HCT116 (cell line): ENCODE results near the gene DPH6. TPM values are rescaled to one million over a fixed set of nuclear protein-coding genes. Genes with fewer than 3 reads are reported as not detected.

Source experiments
- ATAC-seq: fragments of 200-7000 bp; cut with Tn5 transposase; 2 replicates; pipeline ENCODE4 v1.9.1; 2020; ENCODE audit warnings: mild to moderate bottlenecking, moderate library complexity
- BruUV-seq: library from RNA; stranded (reverse); fragments of 400-500 nt; replicated peaks from 2 replicates; lab custom pipeline; 2021; lab: Mats Ljungman, UMichigan
- CTCF ChIA-PET: fragments of 300-600 bp; sonication (Branson Sonifier 250); formaldehyde crosslinking; loops from one replicate; lab custom pipeline; 2021; ENCODE audit warnings: antibody characterized with exemption; lab: Charles Lee
- POLR2A ChIA-PET: fragments of 300-600, 350-600 bp; sonication (Branson Sonifier 250); formaldehyde crosslinking; loops from one replicate; lab custom pipeline; 2021; ENCODE audit warnings: antibody characterized with exemption; lab: Charles Lee
- RAD21 ChIA-PET, 2 experiments: fragments of 300-600 bp; sonication (Branson Sonifier 250); formaldehyde crosslinking; loops; one replicate each; lab custom pipeline; 2023; ENCODE audit warnings: low total read pairs in 2 of 2; ENCODE audit not compliant: uncharacterized antibody in 2 of 2, unreplicated experiment in 2 of 2, low non-redundant PET in 1 of 2; lab: Charles Lee
- DNase-seq: peaks from one replicate; pipeline ENCODE4 v3.0.0-alpha.2; 2010; ENCODE audit warnings: low read depth, low spot score
- H2AFZ ChIP-seq: fragments of 200-600 bp; shearing (Covaris generic), sonication (generic); 2 replicates; pipeline ENCODE4 v1.6.1; 2017; ENCODE audit warnings: low read depth, mixed run types, mixed read lengths, antibody characterized with exemption, low read length; ENCODE audit not compliant: poor library complexity, severe bottlenecking
- H3K27ac ChIP-seq: 2 replicates; pipeline ENCODE4 v1.5.1; 2012; ENCODE audit warnings: low read depth, low read length
- H3K27me3 ChIP-seq: fragments of 200-600 bp; sonication (generic); 2 replicates; pipeline ENCODE4 v1.6.1; 2016; ENCODE audit warnings: mixed run types, low read length, mixed read lengths; ENCODE audit not compliant: insufficient read depth
- H3K36me3 ChIP-seq, 2 experiments: fragments of 200-500 bp in 1 of 2; fragments of 200-600 bp in 1 of 2; sonication (Bioruptor generic) in 1 of 2; sonication (generic) in 1 of 2; 2 replicates each; pipeline versions ENCODE4 v1.5.1 to v1.6.1; 2014 to 2016; ENCODE audit warnings: low read length in 2 of 2, inconsistent platforms in 1 of 2, mixed read lengths in 1 of 2, mixed run types in 1 of 2; ENCODE audit not compliant: insufficient read depth in 2 of 2, control insufficient read depth in 1 of 2
- H3K4me1 ChIP-seq, 2 experiments: fragments of 200-600 bp in 1 of 2; sonication (generic) in 1 of 2; 2 replicates each; pipeline versions ENCODE4 v1.5.1 to v1.6.1; 2012 to 2017; ENCODE audit warnings: low read length in 2 of 2, inconsistent platforms in 1 of 2, mild to moderate bottlenecking in 1 of 2, mixed read lengths in 1 of 2, mixed run types in 1 of 2, moderate library complexity in 1 of 2; ENCODE audit not compliant: insufficient read depth in 2 of 2, control insufficient read depth in 1 of 2
- H3K4me2 ChIP-seq: fragments of 200-600 bp; sonication (generic); 2 replicates; pipeline ENCODE4 v1.6.1; 2017; ENCODE audit warnings: mixed run types, low read length, mixed read lengths
- H3K4me3 ChIP-seq, 2 experiments: fragments of 200-600 bp in 1 of 2; sonication (generic) in 1 of 2; replicated peaks in 1 of 2; 2 replicates each; pipeline ENCODE4 v1.5.1; 2011 to 2016; ENCODE audit warnings: low read length in 2 of 2, control low read depth in 1 of 2, low read depth in 1 of 2, mild to moderate bottlenecking in 1 of 2, mixed read lengths in 1 of 2, mixed run types in 1 of 2
- H3K79me2 ChIP-seq: fragments of 200-600 bp; sonication (generic); 2 replicates; pipeline ENCODE4 v1.6.1; 2017; ENCODE audit warnings: mild to moderate bottlenecking, mixed run types, low read length, moderate library complexity, mixed read lengths; ENCODE audit not compliant: insufficient read depth
- H3K9ac ChIP-seq: fragments of 200-600 bp; sonication (generic); 2 replicates; pipeline ENCODE4 v1.6.1; 2016; ENCODE audit warnings: low read length, mixed read lengths
- H3K9me2 ChIP-seq: fragments of 200-600 bp; sonication (generic), shearing (Covaris generic); 2 replicates; pipeline ENCODE4 v1.6.1; 2017; ENCODE audit warnings: mixed run types, mild to moderate bottlenecking, moderate library complexity; ENCODE audit not compliant: insufficient read depth
- H3K9me3 ChIP-seq, 2 experiments: fragments of 200-500 bp in 1 of 2; fragments of 200-600 bp in 1 of 2; sonication (Bioruptor generic) in 1 of 2; sonication (generic) in 1 of 2; 2 replicates each; pipeline ENCODE4 v1.6.1; 2014 to 2017; ENCODE audit warnings: low read length in 2 of 2, mixed read lengths in 2 of 2, inconsistent platforms in 1 of 2, low read depth in 1 of 2, mild to moderate bottlenecking in 1 of 2, mixed run types in 1 of 2, moderate library complexity in 1 of 2; ENCODE audit not compliant: control insufficient read depth in 1 of 2, insufficient read depth in 1 of 2
- H4K20me1 ChIP-seq: fragments of 200-600 bp; sonication (generic), shearing (Covaris generic); 2 replicates; pipeline ENCODE4 v1.6.1; 2017; ENCODE audit warnings: mixed run types, mild to moderate bottlenecking, moderate library complexity; ENCODE audit not compliant: insufficient read depth
- CBX3 ChIP-seq: IDR thresholded peaks from 2 replicates; pipeline ENCODE4 v1.6.1; 2012; ENCODE audit warnings: low read depth
- CEBPB ChIP-seq: IDR thresholded peaks from 2 replicates; pipeline ENCODE4 v1.6.1; 2012; ENCODE audit warnings: low read depth
- EGR1 ChIP-seq: IDR thresholded peaks from 2 replicates; pipeline ENCODE4 v1.6.1; 2012; ENCODE audit warnings: low read depth
- EZH2 ChIP-seq: fragments of 200-600 bp; sonication (generic); IDR thresholded peaks from 2 replicates; pipeline ENCODE4 v1.6.1; 2017; ENCODE audit warnings: antibody characterized with exemption, mixed run types
- FOSL1 ChIP-seq: IDR thresholded peaks from 2 replicates; pipeline ENCODE4 v1.6.1; 2012; ENCODE audit warnings: low read depth
- JUND ChIP-seq: IDR thresholded peaks from 2 replicates; pipeline ENCODE4 v1.6.1; 2012
- POLR2A ChIP-seq: IDR thresholded peaks from 2 replicates; pipeline ENCODE4 v1.7.0; 2011; ENCODE audit warnings: borderline replicate concordance; ENCODE audit not compliant: insufficient read depth, insufficient read length; ENCODE audit errors: extremely low read depth
- POLR2AphosphoS5 ChIP-seq: IDR thresholded peaks from 2 replicates; pipeline ENCODE4 v1.6.1; 2011; ENCODE audit warnings: mild to moderate bottlenecking, low read depth, low read length, moderate library complexity
- REST ChIP-seq: IDR thresholded peaks from 2 replicates; pipeline ENCODE4 v1.6.1; 2012; ENCODE audit warnings: low read depth
- SIN3A ChIP-seq: IDR thresholded peaks from 2 replicates; pipeline ENCODE4 v1.6.1; 2012; ENCODE audit warnings: low read depth
- SRF ChIP-seq: IDR thresholded peaks from 2 replicates; pipeline ENCODE4 v1.6.1; 2012; ENCODE audit warnings: low read depth
- ZBTB33 ChIP-seq: IDR thresholded peaks from 2 replicates; pipeline ENCODE4 v1.6.1; 2011; ENCODE audit warnings: mild to moderate bottlenecking, low read length, moderate library complexity; ENCODE audit not compliant: insufficient replicate concordance; ENCODE audit errors: extremely low read depth
- ZFX ChIP-seq: fragments of 450-650 bp; IDR thresholded peaks from 2 replicates; pipeline ENCODE4 v1.6.1; 2017
- ZNF274 ChIP-seq: fragments of 200-500 bp; sonication (Bioruptor generic); IDR thresholded peaks from 2 replicates; pipeline ENCODE4 v1.6.1; 2014; ENCODE audit warnings: mild to moderate bottlenecking, low read depth, low read length, inconsistent platforms
- intact Hi-C: fragments of 100-400 bp; cut with micrococcal nuclease; formaldehyde crosslinking; loops from 2 replicates; pipeline ENCODE4 v1.10.0; 2022
- total RNA-seq: library from RNA; stranded (reverse); gene quantifications from one replicate; pipeline ENCODE4 v1.2.1, GENCODE V29; 2021; ENCODE audit not compliant: unreplicated experiment

The DPH6 gene
- total RNA-seq, 1 experiment from 2014 or later, result 18.2 TPM

DNA sequence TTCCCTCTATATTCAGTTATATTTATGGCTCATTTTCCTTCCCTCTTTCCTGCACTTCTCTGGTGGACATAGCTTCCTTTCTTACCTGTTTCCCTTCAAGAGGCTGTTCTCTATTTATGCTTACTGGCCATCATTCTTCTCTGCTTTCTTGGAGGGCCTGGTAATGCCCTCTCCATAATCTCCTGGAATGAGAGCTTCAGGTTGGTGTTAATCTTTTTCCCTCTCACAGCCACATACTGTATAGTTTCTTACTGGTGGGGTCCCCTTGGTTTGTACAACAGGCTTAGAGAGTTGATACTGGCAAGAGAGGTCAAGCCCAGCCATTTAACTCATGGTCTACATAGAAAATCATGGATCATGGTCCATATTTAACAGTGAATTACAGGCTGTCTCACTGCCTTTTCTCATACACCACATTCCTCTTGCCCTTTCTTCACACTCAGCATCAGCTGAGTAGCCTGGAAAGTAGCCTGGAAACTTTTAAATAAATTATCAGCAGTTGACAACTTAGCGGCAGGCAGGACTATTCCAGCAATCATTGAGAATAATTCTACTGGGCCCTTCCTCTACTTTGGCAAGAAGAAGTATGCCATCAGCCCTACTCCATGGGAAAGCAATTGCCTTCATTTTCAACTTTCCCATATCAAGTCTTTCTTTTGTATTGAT, 38.0 kb upstream of the DPH6 start:
- RAD21 ChIA-PET, result no interaction called here
- no peaks in the 10 kb centered on the region for H3K27me3 ChIP-seq
- H3K9me2 ChIP-seq, result no peaks in the 10 kb centered on the region
- H3K4me3 ChIP-seq, result no peak overlapping the region
- H3K27ac ChIP-seq, result no peak overlapping the region
- no peaks in the 10 kb centered on the region for H3K79me2 ChIP-seq
- no peak overlapping the region for H3K9ac ChIP-seq
- DNase-seq, result no peak
- no peaks in the 10 kb centered on the region for H4K20me1 ChIP-seq
- no peak overlapping the region for H2AFZ ChIP-seq
- no peaks in the 10 kb centered on the region for H3K4me1 ChIP-seq
- CTCF ChIA-PET, result no interaction called here
- H3K4me2 ChIP-seq, result no peak overlapping the region
- intact Hi-C loops, result no loop called here
- no peaks in the 10 kb centered on the region for H3K36me3 ChIP-seq
- H3K9me3 ChIP-seq, result no peaks in the 10 kb centered on the region
- TF ChIP-seq ZFX, result no peak
- no peak for TF ChIP-seq JUND
- no peak for TF ChIP-seq EGR1
- TF ChIP-seq ZBTB33, result no peak
- TF ChIP-seq ZNF274, result no peak
- no peak for TF ChIP-seq FOSL1
- TF ChIP-seq CBX3, result no peak
- TF ChIP-seq, all 23 proteins: peak for 0
- no TSS peak for BruUV-seq
- POLR2A ChIA-PET, result no interaction called here
- no peak for ATAC-seq

- ChIA-PET POLR2A (no interaction called here), CTCF (no interaction called here), RAD21 (no interaction called here)
- DNase-seq (no peak), ATAC-seq (no peak)
- Histone ChIP-seq H3K79me2 (no peaks in the 10 kb centered on the region), H3K9me2 (no peaks in the 10 kb centered on the region), H3K4me2 (no peak overlapping the region), H3K36me3 (no peaks in the 10 kb centered on the region), H3K9ac (no peak overlapping the region), H3K9me3 (no peaks in the 10 kb centered on the region), H3K27me3 (no peaks in the 10 kb centered on the region), H3K27ac (no peak overlapping the region), H3K4me3 (no peak overlapping the region), H2AFZ (no peak overlapping the region), H4K20me1 (no peaks in the 10 kb centered on the region), H3K4me1 (no peaks in the 10 kb centered on the region)
- intact Hi-C loops, result no loop called here
- TF ChIP-seq SIN3A, result no peak
- no peak for TF ChIP-seq POLR2A
- no peak for TF ChIP-seq REST
- TF ChIP-seq EZH2, result no peak
- no peak for TF ChIP-seq CEBPB
- TF ChIP-seq SRF, result no peak
- no peak for TF ChIP-seq POLR2AphosphoS5
- BruUV-seq, result no TSS peak
Observed at GRCh38 chr15:35580606-35581005, 34.6 kb upstream of the DPH6 start.
